ENCODE data around the gene ARHGAP6. TPM values are rescaled to one million over a fixed set of nuclear protein-coding genes. Genes with fewer than 3 reads are reported as not detected.

Gene ARHGAP6
- total and polyA plus RNA-seq, 3 donors from 2014 or later: 4.8 to 11.8 (median 5.7) TPM

DNA sequence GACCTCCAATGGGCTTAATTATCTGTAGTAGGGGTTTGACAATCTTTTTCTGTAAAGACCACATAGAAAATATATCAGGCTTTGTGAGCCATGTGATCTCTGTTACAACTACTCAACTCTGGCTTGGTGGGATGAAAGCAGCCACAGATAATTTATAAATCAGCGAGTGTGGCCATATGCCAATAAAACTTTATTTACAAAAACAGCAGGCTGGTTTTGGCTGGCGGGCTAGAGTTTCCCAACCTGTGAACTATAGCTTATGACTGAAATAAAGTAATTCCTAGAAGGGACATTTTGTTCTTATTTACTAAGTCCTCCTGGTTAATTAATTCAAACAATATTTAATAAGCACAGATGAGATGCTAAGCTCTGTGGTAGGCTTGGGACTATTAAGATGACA, 408.4 kb downstream of the ARHGAP6 start:
- Histone ChIP-seq H3K4me3 (no peak overlapping the region), H3K9me3 (no peaks in the 10 kb centered on the region), H3K4me1 (no peaks in the 10 kb centered on the region), H3K36me3 (ENCODE audit: low read depth, missing control alignments) (no peaks in the 10 kb centered on the region), H3K27ac (no peak overlapping the region), H3K27me3 (no peaks in the 10 kb centered on the region)
- no peak for DNase-seq
- WGBS, 2 donors: 89 to 91% methylated on average over 2 of the region's 2 CpGs
- intact Hi-C loops (cut with DNase I; ENCODE audit: low total_unique reads): no loop called here
- no peak for TF ChIP-seq CTCF (IDR thresholded peaks at IDR 0.05)
- no peak for TF ChIP-seq POLR2A (IDR thresholded peaks at IDR 0.05)

DNA sequence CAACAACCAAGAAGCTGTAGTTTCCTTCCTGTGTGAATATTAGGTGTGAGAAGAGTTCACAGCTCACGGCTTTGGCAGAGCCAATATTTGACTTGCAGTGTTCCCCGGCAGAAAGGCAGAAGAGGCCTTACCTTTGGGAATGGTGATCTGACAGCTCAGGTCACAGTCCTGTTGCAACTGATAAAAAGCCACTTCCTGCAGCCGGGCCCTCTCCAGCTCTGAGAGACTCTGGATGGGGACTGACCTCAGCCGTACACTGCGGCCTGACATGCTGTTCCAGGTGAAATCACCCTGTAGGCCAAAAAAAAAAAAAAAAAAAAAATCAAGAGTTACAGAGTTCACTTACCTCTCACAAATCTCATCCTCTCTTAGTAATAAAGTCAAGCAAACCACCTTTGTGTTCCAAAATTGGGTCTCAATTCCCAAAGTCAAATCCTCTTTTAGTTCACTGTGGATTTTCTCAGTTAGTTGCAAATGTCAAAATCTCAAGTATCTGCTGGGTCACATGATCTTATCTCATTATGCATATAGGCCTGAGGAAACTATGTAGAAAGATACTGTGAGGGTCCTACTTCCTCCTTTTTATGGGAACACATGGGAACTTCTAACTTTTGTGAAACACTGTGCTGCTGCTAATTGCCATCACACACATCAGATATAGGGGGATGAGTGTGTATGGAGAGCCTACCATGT, 411.2 kb downstream of the ARHGAP6 start:
- Histone ChIP-seq H3K4me3 (no peak overlapping the region), H3K9me3 (no peaks in the 10 kb centered on the region), H3K4me1 (no peaks in the 10 kb centered on the region), H3K27me3 (no peaks in the 10 kb centered on the region), H3K36me3 (ENCODE audit: low read depth, missing control alignments) (no peaks in the 10 kb centered on the region), H3K27ac (no peak overlapping the region)
- WGBS, 2 donors: 93 to 94% methylated on average over 2 to 5 of the region's 5 CpGs
- intact Hi-C loops (cut with DNase I; ENCODE audit: low total_unique reads): no loop called here
- no peak for DNase-seq
- TF ChIP-seq POLR2A (IDR thresholded peaks at IDR 0.05): no peak
- TF ChIP-seq CTCF (IDR thresholded peaks at IDR 0.05): no peak

GRCh38 chrX:11244636-11245035, 421.1 kb downstream of the ARHGAP6 start:
- no peak for DNase-seq
- H3K36me3 ChIP-seq (ENCODE audit: low read depth, missing control alignments): no peaks in the 10 kb centered on the region
- WGBS, 2 donors: 68 to 81% methylated on average over 2 of the region's 2 CpGs
- no peaks in the 10 kb centered on the region for H3K27me3 ChIP-seq
- no peaks in the 10 kb centered on the region for H3K4me1 ChIP-seq
- H3K4me3 ChIP-seq: no peak overlapping the region
- H3K27ac ChIP-seq: no peak overlapping the region
- H3K9me3 ChIP-seq: no peaks in the 10 kb centered on the region
- no peak for TF ChIP-seq POLR2A (IDR thresholded peaks at IDR 0.05)
- intact Hi-C loops (cut with DNase I; ENCODE audit: low total_unique reads): no loop called here

DNA sequence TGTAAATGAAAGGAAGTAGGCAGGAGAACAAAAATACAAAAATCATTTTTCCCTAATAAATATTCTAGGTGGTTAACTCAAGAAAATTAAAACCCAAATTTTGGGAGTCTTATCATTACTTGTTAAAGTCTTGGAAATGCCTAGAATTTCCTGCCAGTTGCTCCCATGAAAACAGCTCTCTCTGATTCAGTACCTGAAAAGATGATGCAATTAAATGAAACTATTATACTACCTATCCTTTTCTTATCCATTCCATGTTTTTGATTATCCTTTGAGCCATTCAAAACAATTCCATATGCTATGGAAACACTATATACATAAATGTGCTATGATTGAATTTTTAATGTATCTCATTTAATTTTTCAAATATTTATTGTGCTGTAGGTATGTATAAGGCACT, 423.0 kb downstream of the ARHGAP6 start:
- no peaks in the 10 kb centered on the region for H3K4me1 ChIP-seq
- H3K9me3 ChIP-seq: no peaks in the 10 kb centered on the region
- TF ChIP-seq POLR2A (IDR thresholded peaks at IDR 0.05): no peak
- no peak for TF ChIP-seq CTCF (IDR thresholded peaks at IDR 0.05)
- no peaks in the 10 kb centered on the region for H3K36me3 ChIP-seq (ENCODE audit: low read depth, missing control alignments)
- no peaks in the 10 kb centered on the region for H3K27me3 ChIP-seq
- intact Hi-C loops (cut with DNase I; ENCODE audit: low total_unique reads): no loop called here
- no peak overlapping the region for H3K27ac ChIP-seq
- no peak overlapping the region for H3K4me3 ChIP-seq
- no peak for DNase-seq

- DNase-seq: no peak
- intact Hi-C loops (cut with DNase I; ENCODE audit: low total_unique reads): no loop called here
- TF ChIP-seq POLR2A (IDR thresholded peaks at IDR 0.05) (no peak), CTCF (IDR thresholded peaks at IDR 0.05) (no peak)
- Histone ChIP-seq H3K27me3 (no peaks in the 10 kb centered on the region), H3K4me3 (no peak overlapping the region), H3K4me1 (no peaks in the 10 kb centered on the region), H3K27ac (no peak overlapping the region), H3K9me3 (no peaks in the 10 kb centered on the region), H3K36me3 (ENCODE audit: low read depth, missing control alignments) (no peaks in the 10 kb centered on the region)
- WGBS, 2 donors: 65 to 68% methylated on average over 2 of the region's 2 CpGs
These were observed 424.0 kb downstream of the ARHGAP6 start for GRCh38 chrX:11241720-11242119.
